ENCODE measurements around the gene CBLC.

CBLC gene

DNA sequence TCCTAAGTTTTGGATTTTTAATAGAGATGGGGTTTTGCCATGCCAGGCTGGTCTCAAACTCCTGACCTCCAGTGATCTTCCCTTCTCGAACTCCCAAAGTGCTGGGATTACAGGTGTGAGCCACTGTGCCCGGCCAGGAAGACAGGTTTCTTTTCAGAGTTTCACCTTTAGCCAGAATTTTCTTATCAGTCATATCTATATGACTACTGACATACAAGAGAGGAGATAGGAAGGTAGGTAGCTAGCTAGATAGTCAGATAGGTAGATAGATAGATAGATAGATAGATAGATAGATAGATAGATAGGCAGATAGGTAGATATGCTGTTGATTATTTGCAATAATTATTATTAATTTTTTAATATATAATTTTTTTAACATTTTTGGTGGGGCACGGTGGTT, 7.6 kb downstream of the CBLC start:
- Histone ChIP-seq H2AFZ (ENCODE audit: low read length, unreplicated experiment) (no peak overlapping the region), H3K4me1 (ENCODE audit: control insufficient read depth, insufficient read depth, low read length, unreplicated experiment) (no peaks in the 10 kb centered on the region), H3K4me3 (ENCODE audit: low read depth, low read length) (no peak overlapping the region), H3K79me2 (ENCODE audit: control insufficient read depth, insufficient read depth, low read length, unreplicated experiment) (no peaks in the 10 kb centered on the region), H3K36me3 (ENCODE audit: insufficient read depth, low read length) (no peaks in the 10 kb centered on the region), H3K27ac (ENCODE audit: low read depth, low read length) (no peak overlapping the region), H3K27me3 (ENCODE audit: insufficient read depth, low read length) (no peaks in the 10 kb centered on the region)

DNA sequence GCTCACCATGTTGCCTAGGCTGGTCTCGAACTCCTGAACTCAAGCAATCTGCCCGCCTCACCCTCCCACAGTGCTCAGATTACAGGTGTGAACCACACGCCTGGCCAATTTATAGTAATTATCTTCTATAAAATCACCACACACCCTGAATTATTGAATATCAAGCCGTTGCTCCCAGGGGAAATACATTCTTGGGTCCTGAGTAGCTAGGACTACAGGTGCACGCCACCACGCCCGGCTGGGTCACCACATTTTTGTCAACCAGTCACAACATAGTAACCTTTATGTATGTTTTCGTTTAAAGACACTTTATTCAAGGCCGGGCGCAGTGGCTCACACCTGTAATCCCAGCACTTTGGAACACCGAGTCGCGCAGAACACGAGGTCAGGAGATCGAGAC, 8.3 kb downstream of the CBLC start:
- Histone ChIP-seq H3K4me1 (ENCODE audit: control insufficient read depth, insufficient read depth, low read length, unreplicated experiment) (no peaks in the 10 kb centered on the region), H3K27ac (ENCODE audit: low read depth, low read length) (no peak overlapping the region), H3K79me2 (ENCODE audit: control insufficient read depth, insufficient read depth, low read length, unreplicated experiment) (no peaks in the 10 kb centered on the region), H3K27me3 (ENCODE audit: insufficient read depth, low read length) (no peaks in the 10 kb centered on the region), H3K4me3 (ENCODE audit: low read depth, low read length) (no peak overlapping the region), H2AFZ (ENCODE audit: low read length, unreplicated experiment) (no peak overlapping the region), H3K36me3 (ENCODE audit: insufficient read depth, low read length) (no peaks in the 10 kb centered on the region)

DNA sequence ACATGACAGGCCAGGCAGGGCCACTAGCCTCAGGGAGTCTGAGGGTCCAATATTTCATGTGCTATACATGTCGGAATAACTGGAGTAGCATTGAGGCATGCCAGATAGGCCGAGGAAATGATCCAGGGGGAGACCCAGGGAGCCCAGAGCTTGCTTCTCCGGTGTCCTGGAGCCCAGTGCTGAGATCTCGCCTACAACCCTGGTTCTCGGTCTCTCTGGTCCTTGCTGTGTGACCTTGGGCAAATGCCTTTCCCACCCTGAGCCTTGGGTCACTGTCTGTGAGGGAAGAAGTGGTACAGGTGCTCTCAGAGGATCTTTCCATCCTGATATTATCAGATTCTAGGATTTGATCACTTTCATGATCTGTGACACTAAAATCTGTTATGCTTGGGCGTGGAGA, 11.3 kb downstream of the CBLC start:
- H3K27me3 ChIP-seq (ENCODE audit: insufficient read depth, low read length): no peaks in the 10 kb centered on the region
- H3K79me2 ChIP-seq (ENCODE audit: control insufficient read depth, insufficient read depth, low read length, unreplicated experiment): no peaks in the 10 kb centered on the region
- H3K4me1 ChIP-seq (ENCODE audit: control insufficient read depth, insufficient read depth, low read length, unreplicated experiment): no peaks in the 10 kb centered on the region
- no peaks in the 10 kb centered on the region for H3K36me3 ChIP-seq (ENCODE audit: insufficient read depth, low read length)
- H2AFZ ChIP-seq (ENCODE audit: low read length, unreplicated experiment): no peak overlapping the region
- no peak overlapping the region for H3K27ac ChIP-seq (ENCODE audit: low read depth, low read length)
- H3K4me3 ChIP-seq (ENCODE audit: low read depth, low read length): no peak overlapping the region

DNA sequence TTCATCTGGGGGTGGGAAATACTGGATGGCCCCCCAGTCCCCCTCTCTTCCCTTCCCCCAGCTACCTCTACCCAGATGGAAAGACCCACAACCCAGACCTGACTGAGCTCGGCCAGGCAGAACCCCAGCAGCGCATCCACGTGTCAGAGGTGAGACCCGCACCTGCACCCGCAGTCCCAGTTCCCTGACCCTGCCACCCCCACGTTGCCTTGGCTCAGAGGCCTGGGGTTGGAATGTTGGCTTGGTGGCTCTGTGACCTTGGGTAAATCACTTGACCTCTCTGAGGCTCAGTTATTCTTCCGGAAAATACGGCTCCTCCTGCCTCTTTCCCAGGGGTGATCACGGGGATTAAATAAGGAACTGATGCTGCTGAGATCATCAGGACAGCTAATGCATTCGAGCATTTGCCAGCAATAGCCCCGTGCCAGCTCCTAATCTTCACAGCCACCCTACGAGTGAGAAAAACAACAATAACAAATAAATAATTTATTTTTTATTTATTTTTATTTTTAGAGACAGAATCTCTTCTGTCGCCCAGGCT, 12.3 kb downstream of the CBLC start:
- H2AFZ ChIP-seq (ENCODE audit: low read length, unreplicated experiment): no peak overlapping the region
- no peak overlapping the region for H3K4me3 ChIP-seq (ENCODE audit: low read depth, low read length)
- no peaks in the 10 kb centered on the region for H3K4me1 ChIP-seq (ENCODE audit: control insufficient read depth, insufficient read depth, low read length, unreplicated experiment)
- H3K27me3 ChIP-seq (ENCODE audit: insufficient read depth, low read length): no peaks in the 10 kb centered on the region
- H3K79me2 ChIP-seq (ENCODE audit: control insufficient read depth, insufficient read depth, low read length, unreplicated experiment): no peaks in the 10 kb centered on the region
- H3K36me3 ChIP-seq (ENCODE audit: insufficient read depth, low read length): no peaks in the 10 kb centered on the region
- no peak overlapping the region for H3K27ac ChIP-seq (ENCODE audit: low read depth, low read length)

DNA sequence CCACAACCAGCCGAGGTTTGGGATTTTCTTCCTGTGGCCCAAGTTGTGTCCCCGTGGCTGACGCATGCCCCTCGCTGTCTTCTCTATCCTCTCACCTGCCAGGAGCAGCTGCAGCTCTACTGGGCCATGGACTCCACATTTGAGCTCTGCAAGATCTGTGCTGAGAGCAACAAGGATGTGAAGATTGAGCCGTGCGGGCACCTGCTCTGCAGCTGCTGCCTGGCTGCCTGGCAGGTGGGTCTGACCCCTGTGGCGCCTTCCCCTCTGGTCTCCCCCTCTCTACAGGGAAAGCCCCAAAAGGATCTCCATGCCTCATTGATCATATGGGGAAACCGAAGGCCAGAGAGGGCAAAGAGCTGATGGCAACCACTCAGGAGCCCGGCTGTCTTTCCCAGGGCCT, 14.6 kb downstream of the CBLC start:
- no peak overlapping the region for H3K27ac ChIP-seq (ENCODE audit: low read depth, low read length)
- H3K36me3 ChIP-seq (ENCODE audit: insufficient read depth, low read length): no peaks in the 10 kb centered on the region
- no peaks in the 10 kb centered on the region for H3K4me1 ChIP-seq (ENCODE audit: control insufficient read depth, insufficient read depth, low read length, unreplicated experiment)
- H3K27me3 ChIP-seq (ENCODE audit: insufficient read depth, low read length): no peaks in the 10 kb centered on the region
- no peaks in the 10 kb centered on the region for H3K79me2 ChIP-seq (ENCODE audit: control insufficient read depth, insufficient read depth, low read length, unreplicated experiment)
- H3K4me3 ChIP-seq (ENCODE audit: low read depth, low read length): no peak overlapping the region
- H2AFZ ChIP-seq (ENCODE audit: low read length, unreplicated experiment): no peak overlapping the region

DNA sequence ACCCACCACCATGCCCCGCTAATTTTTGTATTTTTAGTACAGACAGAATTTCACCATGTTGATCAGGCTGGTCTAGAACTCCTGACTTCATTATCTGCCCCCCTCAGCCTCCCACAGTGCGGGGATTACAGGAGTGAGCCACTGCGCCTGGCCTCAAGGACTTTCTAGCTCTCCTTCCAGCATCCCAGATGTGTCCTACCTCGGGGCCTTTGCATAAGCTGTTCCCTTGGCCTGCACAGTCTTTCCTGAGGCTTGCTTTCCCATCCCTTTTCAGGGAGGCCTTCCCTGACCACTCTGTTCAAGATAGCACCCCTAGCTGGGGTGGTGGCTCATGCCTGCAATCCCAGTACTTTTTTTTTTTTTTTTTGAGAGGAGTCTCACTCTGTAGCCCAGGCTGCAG, 16.9 kb downstream of the CBLC start:
- H3K36me3 ChIP-seq (ENCODE audit: insufficient read depth, low read length): no peaks in the 10 kb centered on the region
- no peak overlapping the region for H3K27ac ChIP-seq (ENCODE audit: low read depth, low read length)
- H3K4me1 ChIP-seq (ENCODE audit: control insufficient read depth, insufficient read depth, low read length, unreplicated experiment): no peaks in the 10 kb centered on the region
- no peaks in the 10 kb centered on the region for H3K27me3 ChIP-seq (ENCODE audit: insufficient read depth, low read length)
- H3K79me2 ChIP-seq (ENCODE audit: control insufficient read depth, insufficient read depth, low read length, unreplicated experiment): no peaks in the 10 kb centered on the region
- H3K4me3 ChIP-seq (ENCODE audit: low read depth, low read length): no peak overlapping the region
- no peak overlapping the region for H2AFZ ChIP-seq (ENCODE audit: low read length, unreplicated experiment)

DNA sequence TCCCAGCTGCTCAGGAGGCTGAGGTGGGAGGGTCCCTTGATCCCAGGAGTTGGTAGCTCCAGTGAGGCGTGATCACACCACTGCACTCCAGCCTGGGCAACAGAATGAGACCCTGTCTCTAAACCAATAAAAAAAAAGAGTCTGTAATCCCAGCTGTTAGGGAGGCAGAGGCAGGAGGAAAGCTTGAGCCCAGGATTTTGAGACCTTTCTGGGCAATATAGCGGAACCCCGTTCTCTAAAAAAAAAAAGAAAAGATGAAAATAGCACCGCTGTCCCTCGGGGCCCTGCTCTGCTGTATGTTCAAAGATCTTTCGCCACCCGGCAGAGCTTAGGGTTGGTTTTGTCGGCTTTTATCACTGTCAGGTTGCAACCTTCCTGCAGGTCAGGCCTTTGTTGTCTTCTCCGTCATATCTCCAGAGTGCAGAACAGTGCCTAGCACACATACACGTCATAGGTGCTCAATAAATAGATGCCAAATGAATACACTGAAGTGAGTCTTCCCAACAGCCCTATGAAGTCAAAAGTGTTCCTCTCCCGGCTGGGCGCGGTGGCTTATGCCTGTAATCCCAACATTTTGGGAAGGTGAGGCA, 17.8 kb downstream of the CBLC start:
- no peaks in the 10 kb centered on the region for H3K79me2 ChIP-seq (ENCODE audit: control insufficient read depth, insufficient read depth, low read length, unreplicated experiment)
- no peaks in the 10 kb centered on the region for H3K27me3 ChIP-seq (ENCODE audit: insufficient read depth, low read length)
- H3K36me3 ChIP-seq (ENCODE audit: insufficient read depth, low read length): no peaks in the 10 kb centered on the region
- no peak overlapping the region for H3K4me3 ChIP-seq (ENCODE audit: low read depth, low read length)
- no peak overlapping the region for H3K27ac ChIP-seq (ENCODE audit: low read depth, low read length)
- H2AFZ ChIP-seq (ENCODE audit: low read length, unreplicated experiment): no peak overlapping the region
- no peaks in the 10 kb centered on the region for H3K4me1 ChIP-seq (ENCODE audit: control insufficient read depth, insufficient read depth, low read length, unreplicated experiment)

DNA sequence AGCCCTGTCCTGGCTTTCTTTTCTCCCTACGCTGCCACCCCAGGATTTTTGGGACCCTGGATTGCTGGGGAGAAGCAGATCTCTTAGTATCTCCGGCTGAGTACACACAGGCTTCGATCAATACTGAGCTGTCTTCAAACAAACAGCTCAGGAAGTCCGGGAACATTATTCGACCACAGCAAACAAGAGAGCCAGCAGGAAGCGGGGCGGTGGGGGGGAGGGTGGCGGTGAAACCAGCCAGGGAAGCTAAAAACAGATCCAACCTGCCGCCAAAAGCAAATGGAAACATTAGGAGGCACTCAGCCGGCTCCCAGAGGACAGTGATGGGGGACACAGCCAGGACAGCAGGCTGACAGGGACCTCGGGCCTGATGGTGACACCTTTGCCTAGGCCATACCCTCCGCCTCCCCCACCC, 19.0 kb downstream of the CBLC start:
- Histone ChIP-seq H3K27ac (ENCODE audit: low read depth, low read length) (no peak overlapping the region), H3K4me1 (ENCODE audit: control insufficient read depth, insufficient read depth, low read length, unreplicated experiment) (no peaks in the 10 kb centered on the region), H3K36me3 (ENCODE audit: insufficient read depth, low read length) (no peaks in the 10 kb centered on the region)

DNA sequence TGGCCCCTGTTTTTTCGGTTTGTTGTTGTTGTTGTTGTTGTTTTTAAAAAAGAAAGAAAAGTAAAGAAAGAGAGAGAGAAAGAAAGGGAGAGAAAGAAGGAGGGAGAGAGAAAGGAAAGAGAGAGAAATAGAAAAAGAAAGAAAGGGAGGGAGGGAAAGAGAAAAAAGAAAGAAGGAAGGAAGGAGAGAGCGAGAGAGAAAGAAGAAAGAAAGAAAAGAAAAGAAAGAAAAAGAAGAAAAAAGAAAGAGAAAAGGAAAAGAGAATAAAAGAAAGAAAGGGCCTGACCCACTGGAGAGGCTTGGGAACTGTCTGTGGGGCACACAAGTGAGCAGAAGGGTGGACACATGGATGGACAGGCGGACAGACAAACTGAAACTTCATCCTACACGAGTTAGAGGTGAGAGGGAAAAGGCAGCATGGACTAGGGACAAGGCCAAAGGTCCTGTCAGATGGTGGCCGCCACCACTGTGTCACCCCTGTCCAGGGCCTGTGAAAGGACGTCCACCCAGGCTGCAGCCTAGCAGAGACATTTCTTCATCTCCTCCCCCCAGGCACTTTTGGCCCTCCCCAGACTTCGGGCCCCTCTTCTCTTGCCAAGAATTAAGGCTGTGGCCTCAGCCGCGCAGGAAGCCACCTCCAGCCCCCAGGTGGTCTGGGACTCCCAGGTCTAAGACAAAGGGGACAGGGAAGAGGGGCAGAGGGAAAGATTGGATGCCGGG, 22.1 kb downstream of the CBLC start:
- Histone ChIP-seq H3K27me3 (ENCODE audit: insufficient read depth, low read length) (no peaks in the 10 kb centered on the region), H3K4me1 (ENCODE audit: control insufficient read depth, insufficient read depth, low read length, unreplicated experiment) (no peaks in the 10 kb centered on the region), H3K4me3 (ENCODE audit: low read depth, low read length) (no peak overlapping the region), H2AFZ (ENCODE audit: low read length, unreplicated experiment) (no peak overlapping the region), H3K79me2 (ENCODE audit: control insufficient read depth, insufficient read depth, low read length, unreplicated experiment) (no peaks in the 10 kb centered on the region), H3K36me3 (ENCODE audit: insufficient read depth, low read length) (no peaks in the 10 kb centered on the region), H3K27ac (ENCODE audit: low read depth, low read length) (no peak overlapping the region)

More for the DNA sequence above, 19.0 kb downstream of the CBLC start:
- Histone ChIP-seq H3K4me3 (ENCODE audit: low read depth, low read length) (no peak overlapping the region), H2AFZ (ENCODE audit: low read length, unreplicated experiment) (no peak overlapping the region), H3K27me3 (ENCODE audit: insufficient read depth, low read length) (no peaks in the 10 kb centered on the region), H3K79me2 (ENCODE audit: control insufficient read depth, insufficient read depth, low read length, unreplicated experiment) (no peaks in the 10 kb centered on the region)

DNA sequence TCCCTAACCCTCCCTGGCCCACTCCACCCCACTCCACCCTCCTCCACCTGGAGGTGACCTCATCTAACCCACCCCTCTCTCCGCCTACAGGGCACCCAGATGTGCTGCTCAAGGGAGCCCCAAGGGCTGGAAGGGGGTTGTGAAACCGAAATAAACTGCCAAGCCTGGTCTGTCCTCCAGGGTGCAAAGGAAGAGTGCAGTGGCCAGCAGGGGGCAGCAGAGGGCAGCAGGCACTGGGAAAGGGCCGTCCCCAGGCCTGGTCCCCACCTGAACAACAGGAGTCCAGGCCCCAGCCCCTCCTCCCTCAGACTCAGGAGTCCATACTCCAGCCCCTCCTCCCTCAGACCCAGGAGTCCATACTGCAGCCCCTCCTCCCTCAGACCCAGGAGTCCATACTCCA, 22.8 kb downstream of the CBLC start:
- Histone ChIP-seq H2AFZ (ENCODE audit: low read length, unreplicated experiment) (no peak overlapping the region), H3K79me2 (ENCODE audit: control insufficient read depth, insufficient read depth, low read length, unreplicated experiment) (no peaks in the 10 kb centered on the region), H3K27me3 (ENCODE audit: insufficient read depth, low read length) (no peaks in the 10 kb centered on the region), H3K27ac (ENCODE audit: low read depth, low read length) (no peak overlapping the region), H3K4me1 (ENCODE audit: control insufficient read depth, insufficient read depth, low read length, unreplicated experiment) (no peaks in the 10 kb centered on the region), H3K4me3 (ENCODE audit: low read depth, low read length) (no peak overlapping the region), H3K36me3 (ENCODE audit: insufficient read depth, low read length) (no peaks in the 10 kb centered on the region)
